HCT116 (cell line): ENCODE data around the gene SPATA16. TPM values are rescaled to one million over a fixed set of nuclear protein-coding genes. Genes with fewer than 3 reads are reported as not detected.

Experiments used
- ATAC-seq: fragments of 200-7000 bp; cut with Tn5 transposase; 2 replicates; pipeline ENCODE4 v1.9.1; 2020; ENCODE audit warnings: mild to moderate bottlenecking, moderate library complexity
- BruUV-seq: library from RNA; stranded (reverse); fragments of 400-500 nt; replicated peaks from 2 replicates; lab custom pipeline; 2021; lab: Mats Ljungman, UMichigan
- CTCF ChIA-PET: fragments of 300-600 bp; sonication (Branson Sonifier 250); formaldehyde crosslinking; loops from one replicate; lab custom pipeline; 2021; ENCODE audit warnings: antibody characterized with exemption; lab: Charles Lee
- POLR2A ChIA-PET: fragments of 300-600, 350-600 bp; sonication (Branson Sonifier 250); formaldehyde crosslinking; loops from one replicate; lab custom pipeline; 2021; ENCODE audit warnings: antibody characterized with exemption; lab: Charles Lee
- RAD21 ChIA-PET, 2 experiments: fragments of 300-600 bp; sonication (Branson Sonifier 250); formaldehyde crosslinking; loops; one replicate each; lab custom pipeline; 2023; ENCODE audit warnings: low total read pairs in 2 of 2; ENCODE audit not compliant: uncharacterized antibody in 2 of 2, unreplicated experiment in 2 of 2, low non-redundant PET in 1 of 2; lab: Charles Lee
- DNase-seq: peaks from one replicate; pipeline ENCODE4 v3.0.0-alpha.2; 2010; ENCODE audit warnings: low read depth, low spot score
- H2AFZ ChIP-seq: fragments of 200-600 bp; shearing (Covaris generic), sonication (generic); 2 replicates; pipeline ENCODE4 v1.6.1; 2017; ENCODE audit warnings: low read depth, mixed run types, mixed read lengths, antibody characterized with exemption, low read length; ENCODE audit not compliant: poor library complexity, severe bottlenecking
- H3K27ac ChIP-seq: 2 replicates; pipeline ENCODE4 v1.5.1; 2012; ENCODE audit warnings: low read depth, low read length
- H3K27me3 ChIP-seq: fragments of 200-600 bp; sonication (generic); 2 replicates; pipeline ENCODE4 v1.6.1; 2016; ENCODE audit warnings: mixed run types, low read length, mixed read lengths; ENCODE audit not compliant: insufficient read depth
- H3K36me3 ChIP-seq, 2 experiments: fragments of 200-500 bp in 1 of 2; fragments of 200-600 bp in 1 of 2; sonication (Bioruptor generic) in 1 of 2; sonication (generic) in 1 of 2; 2 replicates each; pipeline versions ENCODE4 v1.5.1 to v1.6.1; 2014 to 2016; ENCODE audit warnings: low read length in 2 of 2, inconsistent platforms in 1 of 2, mixed read lengths in 1 of 2, mixed run types in 1 of 2; ENCODE audit not compliant: insufficient read depth in 2 of 2, control insufficient read depth in 1 of 2
- H3K4me1 ChIP-seq, 2 experiments: fragments of 200-600 bp in 1 of 2; sonication (generic) in 1 of 2; 2 replicates each; pipeline versions ENCODE4 v1.5.1 to v1.6.1; 2012 to 2017; ENCODE audit warnings: low read length in 2 of 2, inconsistent platforms in 1 of 2, mild to moderate bottlenecking in 1 of 2, mixed read lengths in 1 of 2, mixed run types in 1 of 2, moderate library complexity in 1 of 2; ENCODE audit not compliant: insufficient read depth in 2 of 2, control insufficient read depth in 1 of 2
- H3K4me2 ChIP-seq: fragments of 200-600 bp; sonication (generic); 2 replicates; pipeline ENCODE4 v1.6.1; 2017; ENCODE audit warnings: mixed run types, low read length, mixed read lengths
- H3K4me3 ChIP-seq, 2 experiments: fragments of 200-600 bp in 1 of 2; sonication (generic) in 1 of 2; replicated peaks in 1 of 2; 2 replicates each; pipeline ENCODE4 v1.5.1; 2011 to 2016; ENCODE audit warnings: low read length in 2 of 2, control low read depth in 1 of 2, low read depth in 1 of 2, mild to moderate bottlenecking in 1 of 2, mixed read lengths in 1 of 2, mixed run types in 1 of 2
- H3K79me2 ChIP-seq: fragments of 200-600 bp; sonication (generic); 2 replicates; pipeline ENCODE4 v1.6.1; 2017; ENCODE audit warnings: mild to moderate bottlenecking, mixed run types, low read length, moderate library complexity, mixed read lengths; ENCODE audit not compliant: insufficient read depth
- H3K9ac ChIP-seq: fragments of 200-600 bp; sonication (generic); 2 replicates; pipeline ENCODE4 v1.6.1; 2016; ENCODE audit warnings: low read length, mixed read lengths
- H3K9me2 ChIP-seq: fragments of 200-600 bp; sonication (generic), shearing (Covaris generic); 2 replicates; pipeline ENCODE4 v1.6.1; 2017; ENCODE audit warnings: mixed run types, mild to moderate bottlenecking, moderate library complexity; ENCODE audit not compliant: insufficient read depth
- H3K9me3 ChIP-seq, 2 experiments: fragments of 200-500 bp in 1 of 2; fragments of 200-600 bp in 1 of 2; sonication (Bioruptor generic) in 1 of 2; sonication (generic) in 1 of 2; 2 replicates each; pipeline ENCODE4 v1.6.1; 2014 to 2017; ENCODE audit warnings: low read length in 2 of 2, mixed read lengths in 2 of 2, inconsistent platforms in 1 of 2, low read depth in 1 of 2, mild to moderate bottlenecking in 1 of 2, mixed run types in 1 of 2, moderate library complexity in 1 of 2; ENCODE audit not compliant: control insufficient read depth in 1 of 2, insufficient read depth in 1 of 2
- H4K20me1 ChIP-seq: fragments of 200-600 bp; sonication (generic), shearing (Covaris generic); 2 replicates; pipeline ENCODE4 v1.6.1; 2017; ENCODE audit warnings: mixed run types, mild to moderate bottlenecking, moderate library complexity; ENCODE audit not compliant: insufficient read depth
- ATF3 ChIP-seq: IDR thresholded peaks from 2 replicates; pipeline ENCODE4 v1.6.1; 2012
- CBX3 ChIP-seq: IDR thresholded peaks from 2 replicates; pipeline ENCODE4 v1.6.1; 2012; ENCODE audit warnings: low read depth
- CEBPB ChIP-seq: IDR thresholded peaks from 2 replicates; pipeline ENCODE4 v1.6.1; 2012; ENCODE audit warnings: low read depth
- EGR1 ChIP-seq: IDR thresholded peaks from 2 replicates; pipeline ENCODE4 v1.6.1; 2012; ENCODE audit warnings: low read depth
- ELF1 ChIP-seq: IDR thresholded peaks from 2 replicates; pipeline ENCODE4 v1.6.1; 2012; ENCODE audit warnings: low read depth, borderline replicate concordance
- FOSL1 ChIP-seq: IDR thresholded peaks from 2 replicates; pipeline ENCODE4 v1.6.1; 2012; ENCODE audit warnings: low read depth
- JUND ChIP-seq: IDR thresholded peaks from 2 replicates; pipeline ENCODE4 v1.6.1; 2012
- POLR2A ChIP-seq: IDR thresholded peaks from 2 replicates; pipeline ENCODE4 v1.7.0; 2011; ENCODE audit warnings: borderline replicate concordance; ENCODE audit not compliant: insufficient read depth, insufficient read length; ENCODE audit errors: extremely low read depth
- REST ChIP-seq: IDR thresholded peaks from 2 replicates; pipeline ENCODE4 v1.6.1; 2012; ENCODE audit warnings: low read depth
- SP1 ChIP-seq: IDR thresholded peaks from 2 replicates; pipeline ENCODE4 v1.6.1; 2012; ENCODE audit warnings: low read depth
- SRF ChIP-seq: IDR thresholded peaks from 2 replicates; pipeline ENCODE4 v1.6.1; 2012; ENCODE audit warnings: low read depth
- TCF7L2 ChIP-seq: IDR thresholded peaks from 2 replicates; pipeline ENCODE4 v1.7.0; 2011; ENCODE audit warnings: borderline replicate concordance, inconsistent platforms; ENCODE audit not compliant: insufficient read depth, insufficient read length; ENCODE audit errors: extremely low read depth
- YY1 ChIP-seq: IDR thresholded peaks from 2 replicates; pipeline ENCODE4 v1.6.1; 2011; ENCODE audit warnings: low read length, low read depth, moderate library complexity, mild to moderate bottlenecking; ENCODE audit not compliant: insufficient replicate concordance; ENCODE audit errors: extremely low read depth
- ZBTB33 ChIP-seq: IDR thresholded peaks from 2 replicates; pipeline ENCODE4 v1.6.1; 2011; ENCODE audit warnings: mild to moderate bottlenecking, low read length, moderate library complexity; ENCODE audit not compliant: insufficient replicate concordance; ENCODE audit errors: extremely low read depth
- ZFX ChIP-seq: fragments of 450-650 bp; IDR thresholded peaks from 2 replicates; pipeline ENCODE4 v1.6.1; 2017
- intact Hi-C: fragments of 100-400 bp; cut with micrococcal nuclease; formaldehyde crosslinking; loops from 2 replicates; pipeline ENCODE4 v1.10.0; 2022
- total RNA-seq: library from RNA; stranded (reverse); gene quantifications from one replicate; pipeline ENCODE4 v1.2.1, GENCODE V29; 2021; ENCODE audit not compliant: unreplicated experiment
- TF ChIP-seq, protein P1 (sequence below), 3 experiments: fragments of 200-600 bp in 1 of 3; sonication (generic) in 1 of 3; IDR thresholded peaks in 2 of 3; conservative IDR thresholded peaks in 1 of 3; 2 replicates each; pipeline ENCODE4 v1.5.1; 2012 to 2017; ENCODE audit warnings: low read depth in 2 of 3, low read length in 2 of 3, antibody characterized with exemption in 1 of 3, borderline replicate concordance in 1 of 3, control low read depth in 1 of 3, mild to moderate bottlenecking in 1 of 3, mixed read lengths in 1 of 3, mixed run types in 1 of 3, moderate library complexity in 1 of 3; ENCODE audit not compliant: insufficient read depth in 1 of 3
- TF ChIP-seq, protein P2 (sequence below): IDR thresholded peaks from 2 replicates; pipeline ENCODE4 v1.6.1; 2012

SPATA16 gene
- total RNA-seq, 1 experiment from 2014 or later, result not detected

DNA sequence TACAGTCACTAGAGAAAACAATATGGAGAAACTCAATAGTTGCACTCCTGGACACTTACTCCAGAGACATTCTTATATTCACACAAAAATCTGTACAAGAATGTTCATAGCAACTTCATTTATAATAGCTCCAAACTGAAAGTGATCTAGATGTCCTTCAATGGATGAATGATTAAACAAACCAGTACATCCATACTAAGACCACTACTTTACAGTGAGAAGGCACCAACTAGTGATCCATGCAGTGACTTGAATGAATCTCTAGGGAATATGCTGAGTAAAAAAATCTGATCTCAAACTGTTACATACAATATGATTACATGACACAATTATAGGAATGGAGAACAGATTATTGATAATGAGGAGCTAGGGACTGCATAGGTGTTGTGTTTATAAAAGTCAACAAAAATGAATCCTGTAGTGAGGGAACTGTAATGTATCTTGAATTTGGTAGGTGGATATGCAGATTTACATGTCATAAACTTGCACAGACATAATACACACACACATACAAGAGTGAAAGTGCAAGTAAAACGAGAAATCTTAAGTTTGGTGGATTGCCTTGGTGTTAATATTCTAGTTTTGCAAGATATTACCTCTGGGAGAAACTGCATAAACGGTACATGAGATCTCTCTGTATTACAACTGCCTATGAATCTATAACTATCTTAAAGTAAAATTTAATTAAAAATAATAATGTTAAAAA is 85.7 kb downstream of the SPATA16 start:
- Histone ChIP-seq H3K27ac (no peak overlapping the region), H2AFZ (no peak overlapping the region), H3K4me2 (no peak overlapping the region), H3K36me3 (no peaks in the 10 kb centered on the region), H3K9me2 (no peaks in the 10 kb centered on the region), H3K4me3 (no peak overlapping the region), H4K20me1 (no peaks in the 10 kb centered on the region), H3K9ac (no peak overlapping the region), H3K4me1 (no peaks in the 10 kb centered on the region), H3K27me3 (no peaks in the 10 kb centered on the region), H3K79me2 (no peaks in the 10 kb centered on the region), H3K9me3 (no peaks in the 10 kb centered on the region)
- DNase-seq, result no peak
- ChIA-PET RAD21 (no interaction called here), CTCF (no interaction called here), POLR2A (no interaction called here)
- ATAC-seq, result no peak
- BruUV-seq, result no TSS peak
- intact Hi-C loops, result no loop called here
- TF ChIP-seq EGR1, result no peak
- no peak for TF ChIP-seq ZBTB33
- no peak for TF ChIP-seq ZFX
- TF ChIP-seq SRF, result no peak
- no peak for TF ChIP-seq ATF3
- TF ChIP-seq JUND, result no peak
- TF ChIP-seq YY1, result no peak
- no peak for TF ChIP-seq POLR2A
- no peak for TF ChIP-seq FOSL1
- no peak for TF ChIP-seq TCF7L2
- TF ChIP-seq, protein P1, sequence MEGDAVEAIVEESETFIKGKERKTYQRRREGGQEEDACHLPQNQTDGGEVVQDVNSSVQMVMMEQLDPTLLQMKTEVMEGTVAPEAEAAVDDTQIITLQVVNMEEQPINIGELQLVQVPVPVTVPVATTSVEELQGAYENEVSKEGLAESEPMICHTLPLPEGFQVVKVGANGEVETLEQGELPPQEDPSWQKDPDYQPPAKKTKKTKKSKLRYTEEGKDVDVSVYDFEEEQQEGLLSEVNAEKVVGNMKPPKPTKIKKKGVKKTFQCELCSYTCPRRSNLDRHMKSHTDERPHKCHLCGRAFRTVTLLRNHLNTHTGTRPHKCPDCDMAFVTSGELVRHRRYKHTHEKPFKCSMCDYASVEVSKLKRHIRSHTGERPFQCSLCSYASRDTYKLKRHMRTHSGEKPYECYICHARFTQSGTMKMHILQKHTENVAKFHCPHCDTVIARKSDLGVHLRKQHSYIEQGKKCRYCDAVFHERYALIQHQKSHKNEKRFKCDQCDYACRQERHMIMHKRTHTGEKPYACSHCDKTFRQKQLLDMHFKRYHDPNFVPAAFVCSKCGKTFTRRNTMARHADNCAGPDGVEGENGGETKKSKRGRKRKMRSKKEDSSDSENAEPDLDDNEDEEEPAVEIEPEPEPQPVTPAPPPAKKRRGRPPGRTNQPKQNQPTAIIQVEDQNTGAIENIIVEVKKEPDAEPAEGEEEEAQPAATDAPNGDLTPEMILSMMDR (IDR thresholded peaks at IDR 0.05 in 2 of 3, conservative IDR thresholded peaks at IDR 0.05 in 1 of 3; ENCODE audit: borderline replicate concordance in 1 of 3, insufficient read depth in 1 of 3, low read depth in 2 of 3, low read length in 2 of 3), result no peak
- TF ChIP-seq, protein P2, sequence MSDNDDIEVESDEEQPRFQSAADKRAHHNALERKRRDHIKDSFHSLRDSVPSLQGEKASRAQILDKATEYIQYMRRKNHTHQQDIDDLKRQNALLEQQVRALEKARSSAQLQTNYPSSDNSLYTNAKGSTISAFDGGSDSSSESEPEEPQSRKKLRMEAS, result no peak
- TF ChIP-seq SP1, result no peak
- TF ChIP-seq CEBPB, result no peak
- TF ChIP-seq ELF1, result no peak
- TF ChIP-seq CBX3, result no peak
- TF ChIP-seq REST, result no peak
